Measurements from ENCODE around the gene ZNF362. TPM values are rescaled to one million over a fixed set of nuclear protein-coding genes. Genes with fewer than 3 reads are reported as not detected.

Gene ZNF362
- total RNA-seq, 1 experiment from 2014 or later, result 26.9 TPM

GRCh38 chr1:33276573-33277298, 20.4 kb downstream of the ZNF362 start:
- CTCF ChIA-PET, result no interaction called here
- no peaks in the 10 kb centered on the region for H3K4me1 Mint-ChIP-seq (ENCODE audit: low read depth, unreplicated experiment)
- TF ChIP-seq CTCF (IDR thresholded peaks at IDR 0.05; ENCODE audit: insufficient read depth in 1 of 2, low read depth in 1 of 2, low read length in 1 of 2, severe bottlenecking in 1 of 2, unreplicated experiment in 1 of 2), result no peak

GRCh38 chr1:33277488-33278084, 21.3 kb downstream of the ZNF362 start:
- Histone ChIP-seq H3K4me3 (ENCODE audit: low read depth, low read length) (no peak overlapping the region), H3K36me3 (ENCODE audit: control insufficient read depth, insufficient read depth, low read length) (0 out of 2 replicates have a peak, but pooled peaks cover 1% of the 10 kb centered on the region), H3K4me1 (no peaks in the 10 kb centered on the region), H3K27me3 (replicated peaks; ENCODE audit: control insufficient read depth, insufficient read depth, low read length) (no peaks in the 10 kb centered on the region), H3K9me3 (no peaks in the 10 kb centered on the region)
- H3K4me1 Mint-ChIP-seq (ENCODE audit: low read depth, unreplicated experiment), result no peaks in the 10 kb centered on the region
- no peak overlapping the region for H3K27ac Mint-ChIP-seq (ENCODE audit: unreplicated experiment)
- POLR2A ChIA-PET, result no interaction called here
- CTCF ChIA-PET, result no interaction called here
- intact Hi-C loops (cut with micrococcal nuclease; ENCODE audit: unreplicated experiment), result no loop called here
- H3K9me3 Mint-ChIP-seq (ENCODE audit: unreplicated experiment), result no peaks in the 10 kb centered on the region
- BruUV-seq (replicated peaks), result no TSS peak
- TF ChIP-seq CTCF (IDR thresholded peaks at IDR 0.05; ENCODE audit: insufficient read depth in 1 of 2, low read depth in 1 of 2, low read length in 1 of 2, severe bottlenecking in 1 of 2, unreplicated experiment in 1 of 2), result no peak
- H3K27me3 Mint-ChIP-seq (ENCODE audit: insufficient read depth, unreplicated experiment), result no peaks in the 10 kb centered on the region
- H3K4me3 Mint-ChIP-seq (ENCODE audit: unreplicated experiment), result no peak overlapping the region
- DNase-seq, result no peak
- peaks cover 26% of the 10 kb centered on the region for H3K36me3 Mint-ChIP-seq (ENCODE audit: insufficient read depth, unreplicated experiment)

More at GRCh38 chr1:33276573-33277298, 20.4 kb downstream of the ZNF362 start:
- POLR2A ChIA-PET, result no interaction called here
- intact Hi-C loops (cut with micrococcal nuclease; ENCODE audit: unreplicated experiment), result no loop called here
- no TSS peak for BruUV-seq (replicated peaks)
- H3K4me3 Mint-ChIP-seq (ENCODE audit: unreplicated experiment), result no peak overlapping the region
- Histone ChIP-seq H3K4me3 (ENCODE audit: low read depth, low read length) (no peak overlapping the region), H3K9me3 (no peaks in the 10 kb centered on the region), H3K27me3 (replicated peaks; ENCODE audit: control insufficient read depth, insufficient read depth, low read length) (no peaks in the 10 kb centered on the region), H3K36me3 (ENCODE audit: control insufficient read depth, insufficient read depth, low read length) (0 out of 2 replicates have a peak, but pooled peaks cover 1% of the 10 kb centered on the region), H3K4me1 (no peaks in the 10 kb centered on the region)
- H3K27ac Mint-ChIP-seq (ENCODE audit: unreplicated experiment), result no peak overlapping the region
- no peaks in the 10 kb centered on the region for H3K9me3 Mint-ChIP-seq (ENCODE audit: unreplicated experiment)
- no peak for DNase-seq
- no peaks in the 10 kb centered on the region for H3K27me3 Mint-ChIP-seq (ENCODE audit: insufficient read depth, unreplicated experiment)
- peaks cover 18% of the 10 kb centered on the region for H3K36me3 Mint-ChIP-seq (ENCODE audit: insufficient read depth, unreplicated experiment)

GRCh38 chr1:33280091-33280661, 23.9 kb downstream of the ZNF362 start:
- Mint-ChIP-seq H3K9me3 (ENCODE audit: unreplicated experiment) (no peaks in the 10 kb centered on the region), H3K4me1 (ENCODE audit: low read depth, unreplicated experiment) (no peaks in the 10 kb centered on the region), H3K27ac (ENCODE audit: unreplicated experiment) (no peak overlapping the region), H3K27me3 (ENCODE audit: insufficient read depth, unreplicated experiment) (no peaks in the 10 kb centered on the region), H3K36me3 (ENCODE audit: insufficient read depth, unreplicated experiment) (peaks cover 20% of the 10 kb centered on the region), H3K4me3 (ENCODE audit: unreplicated experiment) (no peak overlapping the region)
- Histone ChIP-seq H3K9me3 (no peaks in the 10 kb centered on the region), H3K4me1 (no peaks in the 10 kb centered on the region), H3K36me3 (ENCODE audit: control insufficient read depth, insufficient read depth, low read length) (0 out of 2 replicates have a peak, but pooled peaks cover 1% of the 10 kb centered on the region), H3K27me3 (replicated peaks; ENCODE audit: control insufficient read depth, insufficient read depth, low read length) (no peaks in the 10 kb centered on the region), H3K4me3 (ENCODE audit: low read depth, low read length) (no peak overlapping the region)
- no peak for TF ChIP-seq CTCF (IDR thresholded peaks at IDR 0.05; ENCODE audit: insufficient read depth in 1 of 2, low read depth in 1 of 2, low read length in 1 of 2, severe bottlenecking in 1 of 2, unreplicated experiment in 1 of 2)
- ChIA-PET POLR2A (no interaction called here), CTCF (no interaction called here)
- DNase-seq, result no peak
- intact Hi-C loops (cut with micrococcal nuclease; ENCODE audit: unreplicated experiment), result no loop called here
- no TSS peak for BruUV-seq (replicated peaks)

All from Caco-2 (cell line).